ENCODE data around the gene URAD. TPM values are rescaled to one million over a fixed set of nuclear protein-coding genes. Genes with fewer than 3 reads are reported as not detected.

Gene URAD
- total and polyA plus RNA-seq, 7 experiments from 2014 or later = not detected

DNA sequence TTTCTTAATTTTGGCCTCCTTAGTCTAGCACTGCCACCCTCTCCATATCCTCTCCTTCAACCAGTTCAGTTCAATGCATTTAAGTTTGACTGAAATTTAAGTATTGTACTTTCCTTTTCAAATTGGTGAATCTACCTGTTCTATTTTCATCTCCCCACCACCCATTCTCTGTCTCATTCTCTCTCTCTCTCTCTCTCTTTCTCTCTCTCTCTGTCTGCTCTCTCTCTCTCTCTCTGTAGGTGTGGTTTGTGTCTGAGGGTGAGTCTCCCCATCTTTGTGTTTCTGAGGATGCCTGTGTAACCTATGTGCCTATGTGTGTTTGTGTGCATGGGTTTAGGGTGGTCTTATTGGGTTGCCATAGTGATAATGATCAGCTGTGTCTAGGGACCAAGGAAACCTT is 58.6 kb downstream of the URAD start:
- no peak overlapping the region for H3K4me3 ChIP-seq (ENCODE audit: low read length)
- peaks cover 0 to 23% of the 10 kb centered on the region in 2 donors for H3K27me3 ChIP-seq (ENCODE audit: control insufficient read depth in 2 of 2, insufficient read depth in 2 of 2, low read length in 2 of 2)
- no peak overlapping the region for H3K27ac ChIP-seq (ENCODE audit: low read depth, low read length)
- H3K36me3 ChIP-seq (ENCODE audit: control insufficient read depth in 2 of 3, insufficient read depth in 3 of 3, low read length in 3 of 3) = no peaks in the 10 kb centered on the region
- Mint-ChIP-seq H3K36me3 (peaks cover 0 to 4% (median 0%) of the 10 kb centered on the region in 5 donors), H3K9me3 (peaks cover 0 to 3% (median 0%) of the 10 kb centered on the region in 11 donors), H3K27me3 (peaks cover 68 to 80% (median 75%) of the 10 kb centered on the region in 5 donors), H3K27ac (no peak overlapping the region), H3K4me1 (peaks cover 6 to 39% (median 32%) of the 10 kb centered on the region in 7 donors), H3K4me3 (no peak overlapping the region)
- intact Hi-C loops (cut with micrococcal nuclease) = loop anchor here in 1 of 2 donors (2.0 kb wide), 1 partner anchor 137 kb away; the partner anchor contains the start of gene GSX1
- CTCF ChIA-PET = no interaction called here
- no peaks in the 10 kb centered on the region for H3K4me1 ChIP-seq (ENCODE audit: control insufficient read depth in 2 of 2, insufficient read depth in 2 of 2, low read length in 2 of 2)
- POLR2A ChIA-PET = no interaction called here
- ATAC-seq (no peak), DNase-seq (no peak)
- H3K9me3 ChIP-seq (ENCODE audit: control insufficient read depth in 2 of 3, low read length in 3 of 3) = no peaks in the 10 kb centered on the region

DNA sequence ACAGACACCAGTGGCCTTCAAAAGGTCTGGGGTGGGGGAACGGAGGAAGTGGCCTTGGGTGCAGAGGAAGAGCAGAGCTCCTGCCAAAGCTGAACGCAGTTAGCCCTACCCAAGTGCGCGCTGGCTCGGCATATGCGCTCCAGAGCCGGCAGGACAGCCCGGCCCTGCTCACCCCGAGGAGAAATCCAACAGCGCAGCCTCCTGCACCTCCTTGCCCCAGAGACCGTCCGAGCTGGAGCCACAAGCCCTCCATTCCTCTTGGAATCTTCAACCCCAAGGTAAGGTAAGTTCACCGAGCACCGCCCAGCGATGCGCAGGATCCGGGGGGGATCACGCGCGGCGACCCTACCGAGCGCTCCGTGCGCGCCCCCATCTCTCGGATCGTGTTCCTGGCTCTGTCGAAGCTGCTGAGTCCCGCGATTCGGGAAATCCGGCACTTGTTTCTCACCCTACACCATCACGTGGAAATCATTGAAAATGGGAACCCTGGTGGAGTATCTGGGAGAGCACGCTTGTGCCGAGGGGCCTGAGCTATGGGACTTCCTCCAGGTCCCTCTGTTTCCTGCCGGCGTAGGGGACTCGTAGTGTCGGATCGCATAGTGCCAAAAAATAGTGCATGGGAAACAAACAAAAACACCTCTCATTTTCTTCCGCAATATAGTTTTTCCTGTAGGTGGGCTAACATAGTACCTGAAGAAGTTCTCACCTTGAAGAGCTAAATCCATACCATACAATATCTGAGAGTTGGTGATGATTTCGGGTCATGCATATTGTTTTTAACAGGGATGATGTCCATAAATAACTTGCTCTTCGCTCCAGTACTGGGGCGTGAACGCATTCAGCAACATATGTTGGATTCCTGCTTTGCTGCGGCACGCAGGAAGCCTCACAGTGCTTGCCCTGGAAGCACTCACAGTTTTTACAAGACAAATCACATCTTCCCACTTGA is 59.4 kb downstream of the URAD start:
- Histone ChIP-seq H3K4me1 (ENCODE audit: control insufficient read depth in 2 of 2, insufficient read depth in 2 of 2, low read length in 2 of 2) (no peaks in the 10 kb centered on the region), H3K27ac (ENCODE audit: low read depth, low read length) (no peak overlapping the region), H3K4me3 (ENCODE audit: low read length) (no peak overlapping the region), H3K9me3 (ENCODE audit: control insufficient read depth in 2 of 3, low read length in 3 of 3) (no peaks in the 10 kb centered on the region), H3K27me3 (ENCODE audit: control insufficient read depth in 2 of 2, insufficient read depth in 2 of 2, low read length in 2 of 2) (peaks cover 0 to 23% of the 10 kb centered on the region in 2 donors), H3K36me3 (ENCODE audit: control insufficient read depth in 2 of 3, insufficient read depth in 3 of 3, low read length in 3 of 3) (no peaks in the 10 kb centered on the region)
- peak overlapping the region in 1 of 10 donors; percentile 42 for H3K4me3 Mint-ChIP-seq
- H3K4me1 Mint-ChIP-seq = peaks cover 6 to 39% (median 35%) of the 10 kb centered on the region in 7 donors
- intact Hi-C loops (cut with micrococcal nuclease) = loop anchor here in 1 of 2 donors (2.0 kb wide), 1 partner anchor 136 kb away; the partner anchor contains the start of gene GSX1
- H3K9me3 Mint-ChIP-seq = peaks cover 0 to 3% (median 0%) of the 10 kb centered on the region in 11 donors
- ChIA-PET CTCF (no interaction called here), POLR2A (no interaction called here)
- no peak overlapping the region for H3K27ac Mint-ChIP-seq
- peaks cover 71 to 84% (median 78%) of the 10 kb centered on the region in 5 donors for H3K27me3 Mint-ChIP-seq
- DNase-seq (no peak), ATAC-seq (no peak)
- peaks cover 0 to 4% (median 0%) of the 10 kb centered on the region in 5 donors for H3K36me3 Mint-ChIP-seq

DNA sequence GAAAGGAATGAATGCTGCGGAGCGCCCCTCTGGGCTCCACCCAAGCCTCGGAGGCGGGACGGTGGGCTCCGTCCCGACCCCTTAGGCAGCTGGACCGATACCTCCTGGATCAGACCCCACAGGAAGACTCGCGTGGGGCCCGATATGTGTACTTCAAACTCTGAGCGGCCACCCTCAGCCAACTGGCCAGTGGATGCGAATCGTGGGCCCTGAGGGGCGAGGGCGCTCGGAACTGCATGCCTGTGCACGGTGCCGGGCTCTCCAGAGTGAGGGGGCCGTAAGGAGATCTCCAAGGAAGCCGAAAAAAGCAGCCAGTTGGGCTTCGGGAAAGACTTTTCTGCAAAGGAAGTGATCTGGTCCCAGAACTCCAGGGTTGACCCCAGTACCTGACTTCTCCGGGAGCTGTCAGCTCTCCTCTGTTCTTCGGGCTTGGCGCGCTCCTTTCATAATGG is 60.1 kb downstream of the URAD start:
- H3K27me3 Mint-ChIP-seq = peaks cover 78 to 85% (median 83%) of the 10 kb centered on the region in 5 donors
- DNase-seq = no peak
- CTCF ChIA-PET = no interaction called here

More for the DNA sequence above, 60.1 kb downstream of the URAD start:
- Histone ChIP-seq H3K27ac (ENCODE audit: low read depth, low read length) (no peak overlapping the region), H3K4me1 (ENCODE audit: control insufficient read depth in 2 of 2, insufficient read depth in 2 of 2, low read length in 2 of 2) (no peaks in the 10 kb centered on the region), H3K4me3 (ENCODE audit: low read length) (no peak overlapping the region), H3K27me3 (ENCODE audit: control insufficient read depth in 2 of 2, insufficient read depth in 2 of 2, low read length in 2 of 2) (peaks cover 0 to 17% of the 10 kb centered on the region in 2 donors), H3K36me3 (ENCODE audit: control insufficient read depth in 2 of 3, insufficient read depth in 3 of 3, low read length in 3 of 3) (no peaks in the 10 kb centered on the region), H3K9me3 (ENCODE audit: control insufficient read depth in 2 of 3, low read length in 3 of 3) (no peaks in the 10 kb centered on the region)
- Mint-ChIP-seq H3K36me3 (peaks cover 0 to 7% (median 0%) of the 10 kb centered on the region in 5 donors), H3K9me3 (peaks cover 0 to 3% (median 0%) of the 10 kb centered on the region in 11 donors), H3K27ac (no peak overlapping the region), H3K4me3 (peak overlapping the region in 3 of 10 donors; percentile 48 to 64 (median 53)), H3K4me1 (peaks cover 6 to 45% (median 42%) of the 10 kb centered on the region in 7 donors)
- POLR2A ChIA-PET = no interaction called here
- intact Hi-C loops (cut with micrococcal nuclease) = loop anchor here in 1 of 2 donors (2.0 kb wide), 1 partner anchor 136 kb away; the partner anchor contains the start of gene GSX1
- no peak for ATAC-seq

Other genes with a start within 250 kb of the URAD start
- gene GSX1, start 196.2 kb downstream of the URAD start, total RNA-seq = not detected
- not detected for gene GSX1, start 196.2 kb downstream of the URAD start, polyA plus RNA-seq
- not detected for gene PDX1, start 68.7 kb downstream of the URAD start, total RNA-seq
- not detected for gene PDX1, start 68.7 kb downstream of the URAD start, polyA plus RNA-seq
- not detected for gene CDX2, start 19.4 kb downstream of the URAD start, total RNA-seq
- gene CDX2, start 19.4 kb downstream of the URAD start, polyA plus RNA-seq = not detected
- gene FLT3, start 111.9 kb upstream of the URAD start, total RNA-seq = 1 to 10 TPM in 1 of 5 experiments, under 1 TPM in 1, not detected in 3; 0.77 to 3.4 TPM
- not detected for gene FLT3, start 111.9 kb upstream of the URAD start, polyA plus RNA-seq
- gene PAN3, start 149.9 kb upstream of the URAD start, total RNA-seq = 10 to 100 TPM; 49.9 to 82.5 (median 76.4) TPM
- gene PAN3, start 149.9 kb upstream of the URAD start, polyA plus RNA-seq = 1 to 10 TPM; 3.9 to 5.0 TPM

Data from naive thymus-derived CD4-positive, alpha-beta T cell (primary cell).